HEK293 (cell line): ENCODE results near the gene STARD5.

Experiments
- ELK4 ChIP-seq: IDR thresholded peaks from 2 replicates; pipeline ENCODE4 v1.6.1; 2011; ENCODE audit warnings: mild to moderate bottlenecking, low read depth, low read length, borderline replicate concordance
- TCF7L2 ChIP-seq: IDR thresholded peaks from 2 replicates; pipeline ENCODE4 v1.6.1; 2011; ENCODE audit warnings: low read depth, mild to moderate bottlenecking, inconsistent platforms, low read length, moderate library complexity, borderline replicate concordance
- ZBTB17 ChIP-seq: fragments of 450-650 bp; formaldehyde crosslinking; IDR thresholded peaks from 2 replicates; pipeline ENCODE4 v1.5.1; 2016; ENCODE audit warnings: missing biosample characterization, missing genetic modification characterization
- ZBTB21 ChIP-seq: fragments of 450-650 bp; formaldehyde crosslinking; IDR thresholded peaks from 2 replicates; pipeline ENCODE4 v1.5.1; 2017; ENCODE audit warnings: missing biosample characterization, missing genetic modification characterization
- ZBTB6 ChIP-seq: fragments of 450-650 bp; formaldehyde crosslinking; IDR thresholded peaks from 2 replicates; pipeline ENCODE4 v1.5.1; 2017; ENCODE audit warnings: missing biosample characterization, missing genetic modification characterization
- ZEB2 ChIP-seq: fragments of 450-650 bp; formaldehyde crosslinking; IDR thresholded peaks from 2 replicates; pipeline ENCODE4 v1.5.1; 2016; ENCODE audit warnings: missing biosample characterization, missing genetic modification characterization
- ZFP37 ChIP-seq: fragments of 450-650 bp; formaldehyde crosslinking; IDR thresholded peaks from 2 replicates; pipeline ENCODE4 v1.5.1; 2016; ENCODE audit warnings: missing biosample characterization, missing genetic modification characterization
- ZFP69B ChIP-seq: fragments of 450-650 bp; formaldehyde crosslinking; IDR thresholded peaks from 2 replicates; pipeline ENCODE4 v1.5.1; 2016; ENCODE audit warnings: missing biosample characterization, missing genetic modification characterization
- ZNF19 ChIP-seq: fragments of 450-650 bp; formaldehyde crosslinking; IDR thresholded peaks from 2 replicates; pipeline ENCODE4; 2016; ENCODE audit warnings: missing biosample characterization, missing genetic modification characterization, low read depth
- ZNF2 ChIP-seq: fragments of 450-650 bp; formaldehyde crosslinking; IDR thresholded peaks from 2 replicates; pipeline ENCODE4 v1.5.1; 2016; ENCODE audit warnings: missing biosample characterization, missing genetic modification characterization
- ZNF214 ChIP-seq: fragments of 450-650 bp; formaldehyde crosslinking; IDR thresholded peaks from 2 replicates; pipeline ENCODE4 v1.5.1; 2017; ENCODE audit warnings: missing biosample characterization, mild to moderate bottlenecking, missing genetic modification characterization, borderline replicate concordance
- ZNF24 ChIP-seq: fragments of 450-650 bp; formaldehyde crosslinking; IDR thresholded peaks from 2 replicates; pipeline ENCODE4 v1.5.1; 2016; ENCODE audit warnings: missing biosample characterization, missing genetic modification characterization
- ZNF274 ChIP-seq, 2 experiments: fragments of 200-500 bp in 1 of 2; fragments of 450-650 bp in 1 of 2; sonication (Bioruptor generic) in 1 of 2; formaldehyde crosslinking in 1 of 2; IDR thresholded peaks; 2 replicates each; pipeline versions ENCODE4 v1.5.1 to v1.6.1; 2014 to 2016; ENCODE audit warnings: borderline replicate concordance in 1 of 2, inconsistent platforms in 1 of 2, low read length in 1 of 2, missing biosample characterization in 1 of 2, missing genetic modification characterization in 1 of 2
- ZNF280C ChIP-seq: fragments of 450-650 bp; formaldehyde crosslinking; IDR thresholded peaks from 2 replicates; pipeline ENCODE4 v1.5.1; 2016; ENCODE audit warnings: missing biosample characterization, missing genetic modification characterization
- ZNF302 ChIP-seq: fragments of 450-650 bp; formaldehyde crosslinking; IDR thresholded peaks from 2 replicates; pipeline ENCODE4 v1.5.1; 2016; ENCODE audit warnings: missing biosample characterization, missing genetic modification characterization, low read depth
- ZNF311 ChIP-seq: fragments of 450-650 bp; formaldehyde crosslinking; IDR thresholded peaks from 2 replicates; pipeline ENCODE4 v1.5.1; 2017; ENCODE audit warnings: missing biosample characterization, missing genetic modification characterization, borderline replicate concordance
- ZNF335 ChIP-seq: fragments of 450-650 bp; formaldehyde crosslinking; conservative IDR thresholded peaks from 2 replicates; pipeline ENCODE4 v1.5.1; 2016; ENCODE audit warnings: missing biosample characterization, missing genetic modification characterization
- ZNF362 ChIP-seq: fragments of 450-650 bp; formaldehyde crosslinking; IDR thresholded peaks from 2 replicates; pipeline ENCODE4 v1.5.1; 2016; ENCODE audit warnings: missing biosample characterization, missing genetic modification characterization
- ZNF426 ChIP-seq: fragments of 450-650 bp; formaldehyde crosslinking; IDR thresholded peaks from 2 replicates; pipeline ENCODE4 v1.5.1; 2017; ENCODE audit warnings: missing biosample characterization, missing genetic modification characterization, mild to moderate bottlenecking, inconsistent platforms, moderate library complexity
- ZNF433 ChIP-seq: fragments of 450-650 bp; formaldehyde crosslinking; IDR thresholded peaks from 2 replicates; pipeline ENCODE4 v1.5.1; 2016; ENCODE audit warnings: missing biosample characterization, missing genetic modification characterization, low read depth
- ZNF473 ChIP-seq: fragments of 450-650 bp; formaldehyde crosslinking; IDR thresholded peaks from 2 replicates; pipeline ENCODE4 v1.5.1; 2017; ENCODE audit warnings: missing biosample characterization, missing genetic modification characterization
- ZNF48 ChIP-seq: fragments of 450-650 bp; formaldehyde crosslinking; IDR thresholded peaks from 2 replicates; pipeline ENCODE4 v1.5.1; 2016; ENCODE audit warnings: missing biosample characterization, missing genetic modification characterization
- ZNF488 ChIP-seq: fragments of 450-650 bp; formaldehyde crosslinking; IDR thresholded peaks from 2 replicates; pipeline ENCODE4 v1.5.1; 2016; ENCODE audit warnings: missing biosample characterization, missing genetic modification characterization
- ZNF610 ChIP-seq: fragments of 450-650 bp; formaldehyde crosslinking; IDR thresholded peaks from 2 replicates; pipeline ENCODE4 v1.5.1; 2016; ENCODE audit warnings: missing biosample characterization, missing genetic modification characterization, borderline replicate concordance
- ZNF621 ChIP-seq: fragments of 450-650 bp; formaldehyde crosslinking; IDR thresholded peaks from 2 replicates; pipeline ENCODE4 v1.5.1; 2017; ENCODE audit warnings: missing biosample characterization, missing genetic modification characterization
- ZNF664 ChIP-seq: fragments of 450-650 bp; formaldehyde crosslinking; IDR thresholded peaks from 2 replicates; pipeline ENCODE4 v1.5.1; 2016; ENCODE audit warnings: missing biosample characterization, missing genetic modification characterization
- ZNF747 ChIP-seq: fragments of 450-650 bp; formaldehyde crosslinking; IDR thresholded peaks from 2 replicates; pipeline ENCODE4 v1.5.1; 2016; ENCODE audit warnings: missing biosample characterization, missing genetic modification characterization
- ZNF777 ChIP-seq: fragments of 450-650 bp; formaldehyde crosslinking; IDR thresholded peaks from 2 replicates; pipeline ENCODE4 v1.5.1; 2017; ENCODE audit warnings: missing biosample characterization, missing genetic modification characterization, borderline replicate concordance
- ZSCAN18 ChIP-seq: fragments of 450-650 bp; formaldehyde crosslinking; IDR thresholded peaks from 2 replicates; pipeline ENCODE4 v1.5.1; 2016; ENCODE audit warnings: missing biosample characterization, missing genetic modification characterization
- ZSCAN5A ChIP-seq: fragments of 450-650 bp; formaldehyde crosslinking; IDR thresholded peaks from 2 replicates; pipeline ENCODE4 v1.5.1; 2016; ENCODE audit warnings: missing biosample characterization, missing genetic modification characterization
- ZXDB ChIP-seq: fragments of 450-650 bp; formaldehyde crosslinking; IDR thresholded peaks from 2 replicates; pipeline ENCODE4 v1.5.1; 2016; ENCODE audit warnings: missing biosample characterization, missing genetic modification characterization

Gene STARD5

GRCh38 chr15:81277851-81278250 lies 46.1 kb downstream of the STARD5 start (continued):
- TF ChIP-seq ZNF2 (tag by site-specific recombination): no peak
- peak; percentile 68 for TF ChIP-seq ZNF426 (tag by site-specific recombination)
- no peak for TF ChIP-seq ZNF214 (tag by site-specific recombination)
- TF ChIP-seq ZNF488: no peak
- TF ChIP-seq ZNF311 (tag by site-specific recombination): no peak
- TF ChIP-seq TCF7L2: no peak
- no peak for TF ChIP-seq ZFP69B (tag by site-specific recombination)
- TF ChIP-seq ZNF473 (tag by site-specific recombination): no peak
- no peak for TF ChIP-seq ZSCAN5A
- TF ChIP-seq ZSCAN18 (tag by site-specific recombination): no peak
- TF ChIP-seq ZNF302 (tag by site-specific recombination): no peak
- TF ChIP-seq ZBTB17 (tag by site-specific recombination): no peak
- 0 out of 2 replicates have a peak, but pooled peaks have one; percentile 15 for TF ChIP-seq ZBTB21 (tag by site-specific recombination)
- TF ChIP-seq ZNF777 (tag by site-specific recombination): no peak
- no peak for TF ChIP-seq ELK4
- no peak for TF ChIP-seq ZNF274 (IDR thresholded peaks at IDR 0.05; ENCODE audit: low read length)
- TF ChIP-seq ZNF274 (tag by site-specific recombination; IDR thresholded peaks at IDR 0.05; ENCODE audit: borderline replicate concordance): no peak
- no peak for TF ChIP-seq ZNF362
- TF ChIP-seq ZNF610: no peak
- TF ChIP-seq ZXDB (tag by site-specific recombination): peak; percentile 51; the same call in 1 of the 2 replicates
- no peak for TF ChIP-seq ZNF621 (tag by site-specific recombination)
- TF ChIP-seq ZNF433: no peak
- 0 out of 2 replicates have a peak, but pooled peaks have one; percentile 33 for TF ChIP-seq ZNF664 (tag by site-specific recombination)
- TF ChIP-seq ZNF19 (tag by site-specific recombination): no peak
- TF ChIP-seq ZFP37: no peak
- no peak for TF ChIP-seq ZNF747 (tag by site-specific recombination)
- TF ChIP-seq ZNF335 (tag by site-specific recombination): no peak
- no peak for TF ChIP-seq ZEB2 (tag by site-specific recombination)
- no peak for TF ChIP-seq ZBTB6
- no peak for TF ChIP-seq ZNF24 (tag by site-specific recombination)
- TF ChIP-seq ZNF48: no peak
- no peak for TF ChIP-seq ZNF280C (tag by site-specific recombination)
